Loucy (cell line): Measurements from ENCODE around the gene ST3GAL3.

Experiments
- EZH2phosphoT487 ChIP-seq: fragments of 200-600 bp; IDR thresholded peaks from 2 replicates; pipeline ENCODE4 v1.6.1; 2018; ENCODE audit warnings: antibody characterized with exemption, mild to moderate bottlenecking, moderate library complexity, borderline replicate concordance
- TF ChIP-seq, protein P1 (sequence below): fragments of 200-600 bp; sonication (generic); conservative IDR thresholded peaks from 2 replicates; pipeline ENCODE4 v1.5.1; 2014; ENCODE audit warnings: mild to moderate bottlenecking, antibody characterized with exemption, low read length

GRCh38 chr1:43802356-43802980, 95.1 kb downstream of the ST3GAL3 start:
- TF ChIP-seq, protein P1, sequence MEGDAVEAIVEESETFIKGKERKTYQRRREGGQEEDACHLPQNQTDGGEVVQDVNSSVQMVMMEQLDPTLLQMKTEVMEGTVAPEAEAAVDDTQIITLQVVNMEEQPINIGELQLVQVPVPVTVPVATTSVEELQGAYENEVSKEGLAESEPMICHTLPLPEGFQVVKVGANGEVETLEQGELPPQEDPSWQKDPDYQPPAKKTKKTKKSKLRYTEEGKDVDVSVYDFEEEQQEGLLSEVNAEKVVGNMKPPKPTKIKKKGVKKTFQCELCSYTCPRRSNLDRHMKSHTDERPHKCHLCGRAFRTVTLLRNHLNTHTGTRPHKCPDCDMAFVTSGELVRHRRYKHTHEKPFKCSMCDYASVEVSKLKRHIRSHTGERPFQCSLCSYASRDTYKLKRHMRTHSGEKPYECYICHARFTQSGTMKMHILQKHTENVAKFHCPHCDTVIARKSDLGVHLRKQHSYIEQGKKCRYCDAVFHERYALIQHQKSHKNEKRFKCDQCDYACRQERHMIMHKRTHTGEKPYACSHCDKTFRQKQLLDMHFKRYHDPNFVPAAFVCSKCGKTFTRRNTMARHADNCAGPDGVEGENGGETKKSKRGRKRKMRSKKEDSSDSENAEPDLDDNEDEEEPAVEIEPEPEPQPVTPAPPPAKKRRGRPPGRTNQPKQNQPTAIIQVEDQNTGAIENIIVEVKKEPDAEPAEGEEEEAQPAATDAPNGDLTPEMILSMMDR = no peak
- TF ChIP-seq EZH2phosphoT487 = no peak
